ENCODE measurements around the gene SNED1.
A peak's percentile ranks its signal among the peaks of the same experiment; 100 is the strongest.

SNED1 gene

GRCh38 chr2:241007111-241007510, 8.7 kb downstream of the SNED1 start:
- no peak for DNase-seq

- DNase-seq = no peak
Observed at GRCh38 chr2:241007880-241008710, 9.7 kb downstream of the SNED1 start.

GRCh38 chr2:241008711-241009121, 10.3 kb downstream of the SNED1 start:
- no peak for DNase-seq

GRCh38 chr2:241009191-241009590, 10.8 kb downstream of the SNED1 start:
- no peak for DNase-seq

- DNase-seq = peak; percentile 80
Observed at GRCh38 chr2:241009601-241010530, 11.4 kb downstream of the SNED1 start.

GRCh38 chr2:241010531-241011295, 12.3 kb downstream of the SNED1 start:
- DNase-seq = no peak

DNA sequence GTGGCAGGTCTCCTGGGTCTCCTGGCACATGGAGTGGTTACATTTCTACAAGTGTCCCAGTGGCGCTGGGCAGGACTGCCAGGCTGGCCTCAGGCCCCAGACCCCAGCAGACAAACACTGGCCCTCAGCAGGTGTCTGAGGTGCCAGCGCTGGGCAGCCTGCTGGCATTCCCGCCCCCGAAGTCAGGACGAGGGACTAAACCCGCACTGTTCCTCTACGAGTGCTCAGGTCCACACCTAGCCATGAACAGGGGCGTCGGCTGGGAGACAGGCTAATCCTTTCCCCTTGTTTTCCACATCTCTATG, 12.8 kb downstream of the SNED1 start:
- DNase-seq = no peak

DNA sequence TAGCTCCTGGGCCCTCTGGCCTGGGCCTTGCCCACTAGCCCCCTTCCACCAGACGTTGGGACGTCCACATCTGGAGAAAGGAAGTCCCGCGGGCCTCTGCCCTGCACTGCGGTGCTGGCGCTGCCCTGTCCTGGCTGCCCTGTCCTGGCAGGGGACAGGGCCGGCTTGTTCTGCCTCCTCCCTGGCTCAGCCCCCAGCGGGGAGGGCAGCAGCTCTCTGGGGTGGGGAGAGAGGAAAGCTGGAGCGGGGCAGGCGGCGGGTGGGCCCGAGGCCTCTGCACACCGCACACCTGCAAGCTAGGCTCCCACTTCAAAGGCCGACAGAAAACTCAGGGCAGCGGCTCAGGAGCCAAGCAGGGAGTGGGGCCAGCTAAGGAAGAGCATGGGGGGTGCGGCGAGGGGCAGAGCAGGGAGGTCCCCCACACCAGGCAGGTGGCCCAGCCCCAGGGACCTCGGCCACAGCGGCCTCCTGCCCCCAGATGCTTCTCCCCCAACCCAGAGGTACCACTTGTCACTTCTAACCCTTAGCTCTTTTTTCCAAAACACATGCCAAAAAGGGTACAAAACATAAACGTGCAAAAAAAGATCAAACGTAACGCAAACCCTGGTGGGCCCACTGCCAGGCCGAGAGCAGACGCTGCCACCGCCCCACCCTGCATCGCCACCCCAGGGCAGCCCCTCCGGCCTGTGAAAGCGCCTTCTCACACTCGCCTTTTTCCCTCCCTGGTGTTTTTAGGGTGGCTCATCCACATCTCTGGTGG, 13.5 kb downstream of the SNED1 start:
- no peak for DNase-seq

GRCh38 chr2:241014224-241014623, 15.8 kb downstream of the SNED1 start:
- DNase-seq = no peak

- DNase-seq = no peak
Observed at GRCh38 chr2:241014764-241015163, 16.3 kb downstream of the SNED1 start.

DNA sequence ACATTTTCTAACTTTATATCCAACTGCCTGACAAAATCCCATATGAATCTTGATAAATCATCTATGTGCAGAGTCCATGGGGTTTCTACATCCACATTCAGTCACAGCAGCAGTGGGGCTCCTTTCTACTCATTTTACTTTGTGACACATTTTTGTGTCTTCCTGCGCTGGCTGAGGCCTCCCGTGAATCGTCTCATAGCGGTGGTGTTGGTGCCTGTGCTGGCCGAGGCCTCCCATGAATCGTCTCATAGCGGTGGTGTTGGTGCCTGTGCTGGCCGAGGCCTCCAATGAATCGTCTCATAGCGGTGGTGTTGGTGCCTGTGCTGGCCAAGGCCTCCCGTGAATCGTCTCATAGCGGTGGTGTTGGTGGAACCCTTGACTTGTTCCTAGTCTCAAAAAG, 17.0 kb downstream of the SNED1 start:
- no peak for DNase-seq

GRCh38 chr2:241017228-241017940, 19.0 kb downstream of the SNED1 start:
- no peak for DNase-seq

- DNase-seq = no peak
Observed at GRCh38 chr2:241018051-241018891, 19.9 kb downstream of the SNED1 start.

DNA sequence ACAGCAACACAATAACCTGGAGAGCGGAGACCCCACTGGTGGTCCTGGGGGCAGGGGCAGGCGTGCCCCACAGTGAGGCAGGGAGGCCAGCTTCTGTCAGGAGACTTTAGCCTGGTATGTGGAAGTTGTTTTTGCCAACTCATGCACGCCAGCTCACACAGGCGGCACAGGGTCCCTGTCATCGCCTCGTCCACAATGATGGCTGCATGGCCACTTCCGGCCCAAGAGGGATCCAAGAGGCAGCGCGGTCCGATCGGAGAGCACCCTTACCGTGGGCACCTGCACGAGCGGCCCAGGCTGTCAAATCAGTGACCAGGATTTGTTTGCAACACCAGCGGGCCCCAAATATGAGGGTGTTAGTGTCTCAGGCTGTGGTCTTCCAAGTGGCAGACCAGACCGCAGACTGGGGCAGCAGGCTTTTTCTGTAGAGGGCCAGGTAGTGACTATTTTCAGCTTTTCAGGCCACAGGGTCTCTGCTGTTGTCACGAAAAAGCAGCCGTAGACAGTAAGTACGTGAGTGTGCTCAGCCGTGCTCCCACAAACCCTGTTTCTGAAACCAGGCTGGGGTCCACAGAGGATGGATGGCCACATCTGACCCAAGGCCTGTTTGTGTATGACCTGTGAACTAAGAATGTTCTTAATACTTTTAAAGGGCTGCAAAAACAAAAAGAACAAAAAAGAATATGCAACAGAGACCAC, 21.2 kb downstream of the SNED1 start:
- DNase-seq = no peak

DNA sequence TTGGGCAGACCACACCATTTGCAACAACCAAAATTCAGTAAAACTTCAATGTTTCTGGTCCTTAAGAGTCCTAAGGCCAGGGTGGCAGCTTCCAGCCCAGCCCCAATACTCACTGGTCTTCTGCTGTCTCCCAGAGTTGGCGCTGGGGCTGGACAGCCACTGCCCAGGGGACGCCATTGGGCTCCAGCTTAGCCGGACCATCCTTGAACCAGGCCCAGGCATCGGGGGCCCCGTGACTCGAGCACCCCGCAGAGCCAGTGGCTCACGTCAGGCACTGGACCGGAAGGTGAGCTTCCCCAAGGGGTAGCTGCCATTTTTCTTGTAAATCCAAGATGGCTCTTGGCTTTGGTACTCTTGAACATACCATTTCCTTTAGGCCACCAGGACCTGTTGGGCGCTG, 21.8 kb downstream of the SNED1 start:
- DNase-seq = no peak

- DNase-seq = no peak
Observed at GRCh38 chr2:241020629-241021190, 22.3 kb downstream of the SNED1 start.

DNA sequence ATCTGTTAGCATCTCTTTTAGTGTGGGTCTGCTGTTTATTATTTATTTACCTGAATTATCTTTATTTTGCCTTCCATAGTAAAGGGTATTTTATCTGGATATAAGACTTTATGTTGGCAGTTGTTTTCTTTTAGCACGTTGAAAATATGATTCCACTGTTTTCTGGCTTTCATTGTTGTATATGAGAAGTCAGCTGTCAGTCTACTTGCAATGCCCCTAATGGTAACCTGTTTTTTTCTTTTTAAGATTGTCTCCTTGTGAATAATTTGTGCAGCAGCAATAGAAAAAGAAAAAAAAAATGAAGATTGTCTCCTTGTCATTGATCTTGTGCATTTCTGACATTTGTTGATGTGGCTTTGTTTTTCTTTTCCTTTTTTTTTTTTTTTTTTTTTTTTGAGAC, 27.2 kb downstream of the SNED1 start:
- DNase-seq = no peak

GRCh38 chr2:241029599-241030332, 31.3 kb downstream of the SNED1 start:
- no peak for DNase-seq

- no peak for DNase-seq
Observed at GRCh38 chr2:241030333-241030680, 31.9 kb downstream of the SNED1 start.

Data from EL (cell line).